IMR-90 (cell line): Measurements from ENCODE around the gene PGPEP1. TPM values are rescaled to one million over a fixed set of nuclear protein-coding genes. Genes with fewer than 3 reads are reported as not detected.

ENCODE experiments used
- ATAC-seq: fragments of 200-7000 bp; cut with Tn5 transposase; 2 replicates; pipeline ENCODE4 v1.9.1; 2020; ENCODE audit warnings: low read depth, mild to moderate bottlenecking, moderate library complexity
- BruUV-seq: library from RNA; stranded (reverse); fragments of 400-500 nt; replicated peaks from 2 replicates; lab custom pipeline; 2021; lab: Mats Ljungman, UMichigan
- CTCF ChIA-PET: fragments of 300-600 bp; formaldehyde crosslinking; extraction: SDS; loops from one replicate; lab custom pipeline; 2021; ENCODE audit warnings: antibody characterized with exemption; lab: Yijun Ruan, JAX
- POLR2A ChIA-PET: fragments of 300-600 bp; sonication (Branson Sonifier 250); formaldehyde crosslinking; loops from one replicate; lab custom pipeline; 2022; ENCODE audit warnings: antibody characterized with exemption; ENCODE audit not compliant: unreplicated experiment; lab: Charles Lee
- DNase-seq: peaks from one replicate; pipeline ENCODE4 v3.0.0; 2013
- H2AFZ ChIP-seq: replicated peaks from 2 replicates; pipeline ENCODE3; 2013; ENCODE audit warnings: low read length, mild to moderate bottlenecking; ENCODE audit not compliant: poor library complexity
- H2AK5ac ChIP-seq: 2 replicates; pipeline ENCODE4 v1.6.1; 2013; ENCODE audit warnings: low read depth, low read length, inconsistent platforms
- H2AK9ac ChIP-seq: replicated peaks from 2 replicates; pipeline ENCODE3; 2013; ENCODE audit warnings: mild to moderate bottlenecking, low read depth, low read length, moderate library complexity; ENCODE audit not compliant: poor library complexity
- H2BK120ac ChIP-seq: 2 replicates; pipeline ENCODE4 v1.6.1; 2013; ENCODE audit warnings: low read depth, low read length, inconsistent platforms
- H2BK15ac ChIP-seq: 3 replicates; pipeline ENCODE4 v1.6.1; 2013; ENCODE audit warnings: low read depth, low read length, inconsistent platforms
- H2BK20ac ChIP-seq: 2 replicates; pipeline ENCODE4 v1.6.1; 2013; ENCODE audit warnings: low read depth, mild to moderate bottlenecking, inconsistent platforms, low read length, moderate library complexity
- H2BK5ac ChIP-seq: 2 replicates; pipeline ENCODE4 v1.6.1; 2013; ENCODE audit warnings: mild to moderate bottlenecking, low read depth, low read length, inconsistent platforms; ENCODE audit not compliant: poor library complexity, severe bottlenecking
- H3K14ac ChIP-seq: replicated peaks from 2 replicates; pipeline ENCODE4 v1.6.1; 2013; ENCODE audit warnings: low read depth, low read length, inconsistent platforms
- H3K18ac ChIP-seq: 2 replicates; pipeline ENCODE4 v1.6.1; 2013; ENCODE audit warnings: low read depth, low read length, control low read depth
- H3K23ac ChIP-seq: 2 replicates; pipeline ENCODE4 v1.6.1; 2013; ENCODE audit warnings: low read depth, low read length, inconsistent platforms
- H3K27ac ChIP-seq: 2 replicates; pipeline ENCODE4 v1.5.1; 2013; ENCODE audit warnings: mild to moderate bottlenecking, control low read depth, low read length; ENCODE audit not compliant: insufficient read depth
- H3K27me3 ChIP-seq: 2 replicates; pipeline ENCODE4 v1.6.1; 2013; ENCODE audit warnings: low read length; ENCODE audit not compliant: control insufficient read depth, insufficient read depth
- H3K36me3 ChIP-seq: 2 replicates; pipeline ENCODE4 v1.6.1; 2013; ENCODE audit warnings: low read length, mixed read lengths; ENCODE audit not compliant: control insufficient read depth, insufficient read depth
- H3K4ac ChIP-seq: 2 replicates; pipeline ENCODE4 v1.6.1; 2013; ENCODE audit warnings: low read depth, low read length, inconsistent platforms
- H3K4me1 ChIP-seq: 2 replicates; pipeline ENCODE4 v1.6.1; 2013; ENCODE audit warnings: low read length, mixed read lengths; ENCODE audit not compliant: control insufficient read depth, insufficient read depth
- H3K4me2 ChIP-seq: 2 replicates; pipeline ENCODE4 v1.6.1; 2013; ENCODE audit warnings: low read depth, mild to moderate bottlenecking, control low read depth, low read length, moderate library complexity
- H3K4me3 ChIP-seq: 2 replicates; pipeline ENCODE4 v1.5.1; 2013; ENCODE audit warnings: low read depth, mild to moderate bottlenecking, control low read depth, low read length, moderate library complexity; ENCODE audit not compliant: insufficient read depth
- H3K56ac ChIP-seq: 2 replicates; pipeline ENCODE4 v1.6.1; 2013; ENCODE audit warnings: low read length, inconsistent platforms; ENCODE audit not compliant: insufficient read depth; ENCODE audit errors: extremely low read depth
- H3K79me1 ChIP-seq, 2 experiments: 2 replicates each; pipeline ENCODE4 v1.6.1; 2013; ENCODE audit warnings: low read length in 2 of 2, inconsistent platforms in 1 of 2, low read depth in 1 of 2
- H3K9ac ChIP-seq: 2 replicates; pipeline ENCODE4 v1.6.1; 2013; ENCODE audit warnings: low read depth, low read length, control low read depth
- H3K9me1 ChIP-seq: 2 replicates; pipeline ENCODE4 v1.6.1; 2013; ENCODE audit warnings: low read length, inconsistent platforms; ENCODE audit not compliant: insufficient read depth
- H3K9me3 ChIP-seq: 2 replicates; pipeline ENCODE4 v1.6.1; 2013; ENCODE audit warnings: low read length; ENCODE audit not compliant: control insufficient read depth, insufficient read depth
- H4K20me1 ChIP-seq: 2 replicates; pipeline ENCODE4 v1.6.1; 2013; ENCODE audit warnings: low read length, inconsistent platforms; ENCODE audit not compliant: insufficient read depth
- H4K5ac ChIP-seq: 2 replicates; pipeline ENCODE4 v1.6.1; 2013; ENCODE audit warnings: mild to moderate bottlenecking, low read depth, low read length, control low read depth
- H4K8ac ChIP-seq, 2 experiments: 2 replicates each; pipeline ENCODE4 v1.6.1; 2013; ENCODE audit warnings: low read depth in 2 of 2, low read length in 2 of 2, control low read depth in 1 of 2, inconsistent platforms in 1 of 2
- H4K91ac ChIP-seq: 2 replicates; pipeline ENCODE4 v1.6.1; 2013; ENCODE audit warnings: low read depth, low read length, inconsistent platforms; ENCODE audit not compliant: insufficient read depth
- BHLHE40 ChIP-seq: fragments of 150-350 bp; IDR thresholded peaks from 2 replicates; pipeline ENCODE4 v1.6.1; 2016; ENCODE audit warnings: mild to moderate bottlenecking, low read depth, low read length
- FOS ChIP-seq: fragments of 150-350 bp; IDR thresholded peaks from 2 replicates; pipeline ENCODE4 v1.6.1; 2016; ENCODE audit warnings: low read depth, low read length
- MAFK ChIP-seq: IDR thresholded peaks from 2 replicates; pipeline ENCODE4 v1.6.1; 2012; ENCODE audit warnings: low read depth, low read length, improper control_type of control experiment
- MAZ ChIP-seq: IDR thresholded peaks from 2 replicates; pipeline ENCODE4 v1.6.1; 2012; ENCODE audit warnings: low read depth, mild to moderate bottlenecking, low read length, improper control_type of control experiment, moderate library complexity, borderline replicate concordance
- MXI1 ChIP-seq: IDR thresholded peaks from 2 replicates; pipeline ENCODE4 v1.6.1; 2012; ENCODE audit warnings: low read depth, mild to moderate bottlenecking, low read length, moderate library complexity, borderline replicate concordance
- NFE2L2 ChIP-seq: fragments of 150-350 bp; IDR thresholded peaks from 2 replicates; pipeline ENCODE4 v1.6.1; 2016; ENCODE audit warnings: low read depth, mild to moderate bottlenecking, low read length
- POLR2A ChIP-seq: IDR thresholded peaks from 2 replicates; pipeline ENCODE4 v1.6.1; 2012; ENCODE audit warnings: mild to moderate bottlenecking, low read depth, low read length
- RAD21 ChIP-seq: IDR thresholded peaks from 2 replicates; pipeline ENCODE4 v1.6.1; 2012; ENCODE audit warnings: low read length, improper control_type of control experiment
- SMC3 ChIP-seq: fragments of 150-350 bp; IDR thresholded peaks from 2 replicates; pipeline ENCODE4 v1.6.1; 2016; ENCODE audit warnings: low read depth, mild to moderate bottlenecking, antibody characterized with exemption, low read length, moderate library complexity
- WGBS, 2 experiments: methylation state at CpG; one replicate each; pipeline versions ENCODE4 v1.1.5 to v1.1.7; 2013; ENCODE audit warnings: missing lambda C conversion rate in 2 of 2; ENCODE audit not compliant: insufficient read length in 1 of 2; ENCODE audit errors: extremely low coverage in 2 of 2; 5-methylcytosine and 5-hydroxymethylcytosine counted together
- dilution Hi-C: fragments of 300-500 bp; cut with HindIII; formaldehyde crosslinking; loops from one replicate; pipeline ENCODE4 v1.14.3; 2018; ENCODE audit warnings: low sequenced_read_pairs; ENCODE audit not compliant: unreplicated experiment
- in situ Hi-C: fragments of 300-500 bp; cut with MboI; formaldehyde crosslinking; loops from 3 replicates; pipeline ENCODE4 v1.14.3; 2019; ENCODE audit warnings: low sequenced_read_pairs, inconsistent platforms, mixed read lengths
- intact Hi-C: fragments of 100-400 bp; cut with micrococcal nuclease; formaldehyde crosslinking; loops from 2 replicates; pipeline ENCODE4 v1.10.0; 2022
- polyA plus RNA-seq, 3 experiments: library from polyadenylated mRNA; depleted of rRNA; stranded (reverse); fragments of >200 nt; gene quantifications; 2 replicates each; pipeline ENCODE4 v1.2.3, GENCODE V29; 2012; ENCODE audit warnings: low replicate concordance in 1 of 3
- total RNA-seq: library from RNA; depleted of rRNA; stranded (reverse); fragments of >200 nt; gene quantifications from 2 replicates; pipeline ENCODE4 v1.2.3, GENCODE V29; 2012
- TF ChIP-seq, protein P1 (sequence below): fragments of 150-350 bp; IDR thresholded peaks from 2 replicates; pipeline ENCODE4 v1.6.1; 2017; ENCODE audit warnings: mild to moderate bottlenecking, antibody characterized with exemption, low read length, low read depth

Gene PGPEP1
- total and polyA plus RNA-seq, 2 of the 4 experiments (the other 2 are of a cell fraction): 11.8 to 14.3 TPM

DNA sequence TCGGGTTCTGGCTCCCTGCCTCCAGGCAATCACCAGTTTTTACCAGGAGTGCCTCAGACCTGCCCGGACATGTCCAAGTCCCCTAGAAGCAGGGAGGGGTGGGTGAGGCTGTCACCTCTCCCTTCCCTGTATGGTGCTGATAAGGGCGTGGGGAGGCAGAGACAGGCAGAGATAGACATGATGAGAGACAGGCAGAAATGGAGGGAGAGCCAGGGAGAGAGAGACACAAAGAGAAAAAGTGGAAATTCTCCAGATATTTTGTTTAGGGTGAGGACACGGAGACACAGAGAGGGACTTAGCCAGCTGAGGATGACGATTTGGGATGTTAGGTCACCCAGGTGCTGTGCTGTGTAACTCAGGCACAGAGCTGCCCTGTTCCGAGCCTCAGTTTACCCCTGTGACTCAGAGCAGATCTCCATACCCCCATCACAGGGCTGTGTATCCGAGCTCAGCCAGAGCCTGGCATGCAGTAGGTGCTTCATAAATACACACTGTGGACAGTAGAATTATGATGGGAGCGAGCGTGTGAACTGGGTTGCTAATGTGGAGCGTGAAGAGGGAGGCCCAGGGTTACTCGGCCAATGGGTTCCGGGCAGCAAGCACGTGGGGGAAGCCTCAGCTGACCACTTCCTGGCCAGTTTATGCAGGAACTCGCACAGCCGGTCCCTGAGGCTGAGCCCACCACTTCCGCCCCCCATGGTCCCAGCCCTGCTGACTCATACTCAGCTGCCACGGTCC lies 33.7 kb downstream of the PGPEP1 start:
- Histone ChIP-seq H3K4me2 (0 out of 2 replicates have a peak overlapping the region, but pooled peaks have one; percentile 12), H2BK5ac (peak overlapping the region; percentile 98), H2BK120ac (peak overlapping the region; percentile 99), H3K4me3 (no peak overlapping the region), H3K79me1 (peaks cover 0 to 20% of the 10 kb centered on the region in 2 experiments; a peak in 2 of 4 replicates), H2AFZ (peak overlapping the region; percentile 85), H3K9me3 (no peaks in the 10 kb centered on the region), H3K9me1 (peaks cover 17% of the 10 kb centered on the region), H3K9ac (peak overlapping the region; percentile 52), H3K23ac (peak overlapping the region; percentile 97), H4K8ac (peak overlapping the region; percentile 99 to 100), H4K5ac (peak overlapping the region; percentile 99), H2AK5ac (peak overlapping the region; percentile 99), H2AK9ac (peak overlapping the region; percentile 99), H3K18ac (peak overlapping the region; percentile 98), H3K56ac (peak overlapping the region; percentile 77), H3K4ac (peak overlapping the region; percentile 100), H3K36me3 (no peaks in the 10 kb centered on the region), H3K27me3 (no peaks in the 10 kb centered on the region), H4K91ac (peak overlapping the region; percentile 100), H4K20me1 (no peaks in the 10 kb centered on the region), H2BK20ac (peak overlapping the region; percentile 98), H3K27ac (peak overlapping the region; percentile 95), H2BK15ac (peak overlapping the region; percentile 100), H3K4me1 (peaks cover 16% of the 10 kb centered on the region), H3K14ac (peak overlapping the region; percentile 100)
- DNase-seq: peak; percentile 99
- TF ChIP-seq, protein P1, sequence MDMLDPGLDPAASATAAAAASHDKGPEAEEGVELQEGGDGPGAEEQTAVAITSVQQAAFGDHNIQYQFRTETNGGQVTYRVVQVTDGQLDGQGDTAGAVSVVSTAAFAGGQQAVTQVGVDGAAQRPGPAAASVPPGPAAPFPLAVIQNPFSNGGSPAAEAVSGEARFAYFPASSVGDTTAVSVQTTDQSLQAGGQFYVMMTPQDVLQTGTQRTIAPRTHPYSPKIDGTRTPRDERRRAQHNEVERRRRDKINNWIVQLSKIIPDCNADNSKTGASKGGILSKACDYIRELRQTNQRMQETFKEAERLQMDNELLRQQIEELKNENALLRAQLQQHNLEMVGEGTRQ: peak; percentile 99
- TF ChIP-seq BHLHE40 (peak; percentile 86), MXI1 (peak; percentile 84; the same call in 1 of the 2 replicates), MAFK (0 out of 2 replicates have a peak, but pooled peaks have one; percentile 14), FOS (peak; percentile 79), NFE2L2 (peak; percentile 78), SMC3 (no peak), RAD21 (no peak), MAZ (peak; percentile 80; the same call in 1 of the 2 replicates), POLR2A (peak; percentile 64)
- peak; percentile 94 for ATAC-seq
- dilution Hi-C loops (no loop called here), in situ Hi-C loops (no loop called here), intact Hi-C loops (no loop called here)
- BruUV-seq: no TSS peak
- ChIA-PET CTCF (no interaction called here), POLR2A (interaction anchor here (0.5 kb wide), 1 partner anchor 85 kb away, joined by 9 read pairs; no protein-coding TSS in a partner anchor)
- 19% methylated on average over 7 of the region's 17 CpGs; no CpG with 5 or more reads in 1 of the 2 experiments for WGBS, 2 experiments
